ENCODE data around the gene DRAM2. TPM values are rescaled to one million over a fixed set of nuclear protein-coding genes. Genes with fewer than 3 reads are reported as not detected.

Gene DRAM2
- total RNA-seq, 1 experiment from 2014 or later: 15.7 TPM

DNA sequence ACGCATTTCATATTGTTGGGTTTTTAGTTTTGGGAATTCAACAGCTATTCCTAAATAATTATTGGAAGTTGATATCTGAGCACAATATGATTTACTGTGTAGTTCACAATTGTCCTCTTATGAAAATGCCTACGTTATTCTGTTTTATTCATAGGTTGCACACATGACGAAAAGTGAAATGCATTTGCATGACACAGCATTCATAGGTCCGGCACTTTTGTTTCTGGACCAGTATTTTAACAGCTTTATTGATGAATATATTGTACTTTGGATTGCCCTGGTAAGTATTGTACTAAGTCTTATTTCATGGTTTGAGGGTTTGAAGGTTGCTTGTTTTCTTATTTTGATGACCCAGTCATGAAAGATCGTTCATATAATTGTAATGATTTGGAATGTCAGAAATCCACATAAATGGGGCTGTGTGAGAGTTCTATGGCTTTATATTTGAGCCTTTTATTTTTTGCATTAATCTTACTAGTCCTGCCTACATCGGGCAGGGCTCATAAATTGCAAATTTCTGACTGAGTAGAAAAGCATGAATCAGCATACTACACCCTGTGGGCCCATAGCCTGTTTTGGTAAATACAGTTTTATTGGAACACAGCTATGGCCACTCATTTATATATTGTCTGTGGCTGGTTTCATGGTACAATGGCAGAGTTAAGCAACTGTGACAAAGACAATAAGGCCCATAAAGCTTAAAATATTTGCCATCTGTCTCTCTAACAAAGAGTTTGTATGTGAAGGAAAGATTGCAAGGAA is 43.6 kb upstream of the DRAM2 start:
- Histone ChIP-seq H3K27me3 (ENCODE audit: control insufficient read depth, insufficient read depth, low read length) (no peaks in the 10 kb centered on the region), H3K9me3 (ENCODE audit: control insufficient read depth, insufficient read depth, low read depth, low read length) (no peaks in the 10 kb centered on the region), H3K4me1 (ENCODE audit: control insufficient read depth, insufficient read depth, low read length) (no peaks in the 10 kb centered on the region), H3K36me3 (ENCODE audit: control insufficient read depth, insufficient read depth, low read length) (no peaks in the 10 kb centered on the region; the same call in 1 of the 2 replicates), H3K4me3 (ENCODE audit: low read depth in 2 of 2, low read length in 2 of 2) (no peak overlapping the region), H3K27ac (ENCODE audit: low read length) (no peak overlapping the region)
- BruUV-seq (replicated peaks): no TSS peak
- DNase-seq (ENCODE audit: low read depth, low spot score) (no peak), ATAC-seq (no peak)
- in situ Hi-C loops (cut with HindIII; ENCODE audit: low pct_unique_long_range_greater_than_20kb, low sequenced_read_pairs): no loop called here
- TF ChIP-seq, protein P1, sequence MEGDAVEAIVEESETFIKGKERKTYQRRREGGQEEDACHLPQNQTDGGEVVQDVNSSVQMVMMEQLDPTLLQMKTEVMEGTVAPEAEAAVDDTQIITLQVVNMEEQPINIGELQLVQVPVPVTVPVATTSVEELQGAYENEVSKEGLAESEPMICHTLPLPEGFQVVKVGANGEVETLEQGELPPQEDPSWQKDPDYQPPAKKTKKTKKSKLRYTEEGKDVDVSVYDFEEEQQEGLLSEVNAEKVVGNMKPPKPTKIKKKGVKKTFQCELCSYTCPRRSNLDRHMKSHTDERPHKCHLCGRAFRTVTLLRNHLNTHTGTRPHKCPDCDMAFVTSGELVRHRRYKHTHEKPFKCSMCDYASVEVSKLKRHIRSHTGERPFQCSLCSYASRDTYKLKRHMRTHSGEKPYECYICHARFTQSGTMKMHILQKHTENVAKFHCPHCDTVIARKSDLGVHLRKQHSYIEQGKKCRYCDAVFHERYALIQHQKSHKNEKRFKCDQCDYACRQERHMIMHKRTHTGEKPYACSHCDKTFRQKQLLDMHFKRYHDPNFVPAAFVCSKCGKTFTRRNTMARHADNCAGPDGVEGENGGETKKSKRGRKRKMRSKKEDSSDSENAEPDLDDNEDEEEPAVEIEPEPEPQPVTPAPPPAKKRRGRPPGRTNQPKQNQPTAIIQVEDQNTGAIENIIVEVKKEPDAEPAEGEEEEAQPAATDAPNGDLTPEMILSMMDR (IDR thresholded peaks at IDR 0.05): no peak
- TF ChIP-seq REST (IDR thresholded peaks at IDR 0.05; ENCODE audit: insufficient read depth in 1 of 2, low read depth in 2 of 2, low read length in 1 of 2) (no peak), POLR2AphosphoS5 (IDR thresholded peaks at IDR 0.05; ENCODE audit: low read depth, low read length) (no peak), TCF7L2 (IDR thresholded peaks at IDR 0.05; ENCODE audit: low read depth, low read length) (no peak), SIN3A (IDR thresholded peaks at IDR 0.05; ENCODE audit: borderline replicate concordance, insufficient read depth, low read depth, low read length) (no peak)
- intact Hi-C loops (cut with micrococcal nuclease; ENCODE audit: unreplicated experiment): no loop called here
- ChIA-PET POLR2A (no interaction called here), CTCF (no interaction called here)

DNA sequence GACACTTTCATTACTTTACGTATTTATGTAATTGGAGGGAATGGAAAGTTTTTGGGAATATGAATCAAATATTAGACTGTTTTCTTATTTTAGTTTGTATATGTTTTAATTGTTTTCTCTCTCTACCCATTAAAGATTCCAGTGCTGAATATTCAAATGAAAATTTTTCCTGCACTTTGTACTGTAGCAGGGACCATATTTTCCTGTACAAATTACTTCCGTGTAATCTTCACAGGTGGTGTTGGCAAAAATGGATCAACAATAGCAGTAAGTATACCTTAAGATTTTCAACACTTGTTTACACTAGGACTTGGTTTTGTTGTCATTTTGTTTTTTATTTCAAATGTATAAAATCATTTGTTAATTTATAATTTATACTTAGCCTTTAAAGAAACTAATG is 42.2 kb upstream of the DRAM2 start:
- ChIA-PET POLR2A (no interaction called here), CTCF (no interaction called here)
- BruUV-seq (replicated peaks): no TSS peak
- H3K4me3 ChIP-seq (ENCODE audit: low read depth in 2 of 2, low read length in 2 of 2): no peak overlapping the region
- H3K36me3 ChIP-seq (ENCODE audit: control insufficient read depth, insufficient read depth, low read length): peaks cover 3% of the 10 kb centered on the region; the same call in 1 of the 2 replicates
- ATAC-seq: no peak
- DNase-seq (ENCODE audit: low read depth, low spot score): no peak
- H3K27me3 ChIP-seq (ENCODE audit: control insufficient read depth, insufficient read depth, low read length): no peaks in the 10 kb centered on the region
- intact Hi-C loops (cut with micrococcal nuclease; ENCODE audit: unreplicated experiment) (no loop called here), in situ Hi-C loops (cut with HindIII; ENCODE audit: low pct_unique_long_range_greater_than_20kb, low sequenced_read_pairs) (no loop called here)
- TF ChIP-seq TCF7L2 (IDR thresholded peaks at IDR 0.05; ENCODE audit: low read depth, low read length): no peak
- TF ChIP-seq POLR2AphosphoS5 (IDR thresholded peaks at IDR 0.05; ENCODE audit: low read depth, low read length): no peak
- no peak for TF ChIP-seq REST (IDR thresholded peaks at IDR 0.05; ENCODE audit: insufficient read depth in 1 of 2, low read depth in 2 of 2, low read length in 1 of 2)
- H3K27ac ChIP-seq (ENCODE audit: low read length): no peak overlapping the region
- no peaks in the 10 kb centered on the region for H3K4me1 ChIP-seq (ENCODE audit: control insufficient read depth, insufficient read depth, low read length)
- no peaks in the 10 kb centered on the region for H3K9me3 ChIP-seq (ENCODE audit: control insufficient read depth, insufficient read depth, low read depth, low read length)

Data from Panc1 (cell line).